ENCODE measurements around the gene C3orf70. TPM values are rescaled to one million over a fixed set of nuclear protein-coding genes. Genes with fewer than 3 reads are reported as not detected.

Gene C3orf70
- total RNA-seq, 4 donors from 2014 or later: 3.6 to 8.5 (median 5.0) TPM

DNA sequence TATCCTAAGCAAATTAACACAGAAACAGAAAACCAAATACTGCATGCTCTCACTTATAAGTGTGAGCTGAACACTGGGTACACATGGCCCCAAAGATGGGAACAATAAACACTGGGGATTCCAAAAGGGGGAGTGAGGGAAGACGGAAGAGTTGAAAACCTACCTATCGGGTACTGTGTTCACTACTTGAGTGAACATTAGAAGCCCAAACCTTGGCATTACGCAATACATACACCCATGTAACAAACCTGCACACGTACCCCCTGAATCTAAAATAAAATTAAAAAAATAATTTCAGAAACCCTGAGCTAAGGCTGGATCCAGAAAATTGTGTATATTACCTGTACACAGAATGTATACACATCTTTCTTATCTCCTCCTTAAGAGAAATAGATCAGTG is 42.8 kb upstream of the C3orf70 start:
- Histone ChIP-seq H3K36me3 (peaks cover 9% of the 10 kb centered on the region), H3K4me3 (no peak overlapping the region), H3K27ac (no peak overlapping the region), H3K4me1 (no peaks in the 10 kb centered on the region), H3K27me3 (no peaks in the 10 kb centered on the region), H3K9me3 (no peaks in the 10 kb centered on the region)
- no peak for DNase-seq (ENCODE audit: low spot score in 2 of 2)
- TF ChIP-seq POLR2AphosphoS5 (IDR thresholded peaks at IDR 0.05) (no peak), EP300 (IDR thresholded peaks at IDR 0.05) (no peak), POLR2A (IDR thresholded peaks at IDR 0.05) (no peak)
- TF ChIP-seq, protein P1, sequence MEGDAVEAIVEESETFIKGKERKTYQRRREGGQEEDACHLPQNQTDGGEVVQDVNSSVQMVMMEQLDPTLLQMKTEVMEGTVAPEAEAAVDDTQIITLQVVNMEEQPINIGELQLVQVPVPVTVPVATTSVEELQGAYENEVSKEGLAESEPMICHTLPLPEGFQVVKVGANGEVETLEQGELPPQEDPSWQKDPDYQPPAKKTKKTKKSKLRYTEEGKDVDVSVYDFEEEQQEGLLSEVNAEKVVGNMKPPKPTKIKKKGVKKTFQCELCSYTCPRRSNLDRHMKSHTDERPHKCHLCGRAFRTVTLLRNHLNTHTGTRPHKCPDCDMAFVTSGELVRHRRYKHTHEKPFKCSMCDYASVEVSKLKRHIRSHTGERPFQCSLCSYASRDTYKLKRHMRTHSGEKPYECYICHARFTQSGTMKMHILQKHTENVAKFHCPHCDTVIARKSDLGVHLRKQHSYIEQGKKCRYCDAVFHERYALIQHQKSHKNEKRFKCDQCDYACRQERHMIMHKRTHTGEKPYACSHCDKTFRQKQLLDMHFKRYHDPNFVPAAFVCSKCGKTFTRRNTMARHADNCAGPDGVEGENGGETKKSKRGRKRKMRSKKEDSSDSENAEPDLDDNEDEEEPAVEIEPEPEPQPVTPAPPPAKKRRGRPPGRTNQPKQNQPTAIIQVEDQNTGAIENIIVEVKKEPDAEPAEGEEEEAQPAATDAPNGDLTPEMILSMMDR (IDR thresholded peaks at IDR 0.05): no peak
- WGBS: 94% methylated on average over 4 of the region's 4 CpGs

DNA sequence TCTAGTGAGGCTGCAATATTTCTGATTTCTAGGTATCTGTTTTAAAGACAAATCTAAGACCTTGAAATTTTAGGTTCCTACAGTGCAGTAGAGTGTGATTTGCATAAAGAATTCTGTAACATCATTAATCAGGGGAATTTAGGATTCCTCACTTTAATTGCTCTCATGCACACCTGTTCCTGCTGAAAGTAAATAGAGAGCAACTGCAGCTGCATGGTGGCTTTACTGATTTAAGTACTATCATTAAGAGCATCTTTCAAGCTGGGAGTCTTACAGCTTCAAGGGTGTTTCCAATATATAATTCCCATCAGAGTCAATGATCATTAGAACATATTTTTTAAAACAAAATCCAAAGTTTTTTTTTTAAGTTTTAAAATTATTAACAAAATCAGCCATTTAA is 36.0 kb upstream of the C3orf70 start:
- Histone ChIP-seq H3K27ac (no peak overlapping the region), H3K36me3 (peaks cover 9% of the 10 kb centered on the region), H3K27me3 (no peaks in the 10 kb centered on the region), H3K4me3 (no peak overlapping the region), H3K4me1 (no peaks in the 10 kb centered on the region), H3K9me3 (no peaks in the 10 kb centered on the region)
- TF ChIP-seq POLR2A (IDR thresholded peaks at IDR 0.05): no peak
- TF ChIP-seq POLR2AphosphoS5 (IDR thresholded peaks at IDR 0.05): no peak
- DNase-seq (ENCODE audit: low spot score in 2 of 2): no peak

DNA sequence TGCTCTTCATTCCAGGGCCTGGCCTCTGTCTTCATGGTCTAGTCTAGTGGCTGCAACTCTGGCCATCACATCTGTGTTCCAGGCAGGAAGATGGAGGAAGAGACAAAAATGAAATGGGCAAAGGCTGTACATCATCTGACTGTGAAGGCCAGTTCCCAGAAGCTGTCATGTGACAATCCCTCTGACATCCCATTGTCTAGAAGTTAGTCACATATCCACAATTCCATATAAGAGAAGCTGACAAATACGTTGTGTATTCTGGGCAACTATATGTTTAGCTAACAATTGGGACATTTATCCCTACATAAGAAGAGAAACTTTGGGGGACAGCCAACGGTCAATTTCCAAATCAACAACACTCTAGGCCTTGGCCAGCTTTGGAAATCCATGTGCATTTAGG is 34.5 kb upstream of the C3orf70 start:
- no peak for DNase-seq (ENCODE audit: low spot score in 2 of 2)
- no peaks in the 10 kb centered on the region for H3K27me3 ChIP-seq
- H3K27ac ChIP-seq: no peak overlapping the region
- H3K4me3 ChIP-seq: no peak overlapping the region
- TF ChIP-seq, protein P1 (IDR thresholded peaks at IDR 0.05): no peak
- TF ChIP-seq POLR2A (IDR thresholded peaks at IDR 0.05): no peak
- no peak for TF ChIP-seq EP300 (IDR thresholded peaks at IDR 0.05)
- TF ChIP-seq POLR2AphosphoS5 (IDR thresholded peaks at IDR 0.05): no peak
- 63% methylated on average over 2 of the region's 2 CpGs for WGBS
- H3K9me3 ChIP-seq: no peaks in the 10 kb centered on the region
- H3K4me1 ChIP-seq: no peaks in the 10 kb centered on the region
- H3K36me3 ChIP-seq: peaks cover 4% of the 10 kb centered on the region

DNA sequence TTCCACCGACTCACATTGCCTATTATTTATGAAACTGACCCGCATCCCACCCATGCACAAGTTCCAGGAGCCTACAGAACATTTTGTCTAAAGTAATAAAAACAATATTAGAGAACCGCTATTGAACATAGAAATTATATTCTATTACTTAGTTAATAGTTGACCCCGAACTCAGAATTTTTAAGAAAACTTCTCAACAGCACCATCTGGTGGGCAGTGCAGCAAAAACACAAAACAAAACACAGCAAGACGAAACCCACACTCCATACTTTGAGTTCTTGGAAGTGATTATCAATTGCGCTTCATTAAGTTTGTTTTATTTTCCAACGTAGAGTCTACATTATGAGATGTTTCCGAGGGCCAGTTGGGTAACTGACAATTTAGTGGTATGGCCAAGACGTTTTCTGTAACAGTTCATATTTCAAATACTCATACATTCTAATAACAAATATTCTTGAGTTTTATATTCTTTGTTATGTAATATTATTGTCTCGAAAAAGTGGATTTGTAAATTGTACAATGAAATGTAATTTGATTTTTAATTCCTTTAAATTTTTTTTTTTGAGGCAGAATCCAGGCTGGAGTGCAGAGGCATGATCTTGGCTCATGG is 24.0 kb upstream of the C3orf70 start:
- Histone ChIP-seq H3K36me3 (no peaks in the 10 kb centered on the region), H3K27ac (no peak overlapping the region), H3K27me3 (no peaks in the 10 kb centered on the region), H3K4me3 (no peak overlapping the region), H3K4me1 (no peaks in the 10 kb centered on the region), H3K9me3 (no peaks in the 10 kb centered on the region)
- 18% methylated on average over 10 of the region's 10 CpGs for WGBS
- TF ChIP-seq POLR2AphosphoS5 (IDR thresholded peaks at IDR 0.05) (no peak), POLR2A (IDR thresholded peaks at IDR 0.05) (no peak)
- TF ChIP-seq, protein P1 (IDR thresholded peaks at IDR 0.05): peak; percentile 1 to 40
- no peak for DNase-seq (ENCODE audit: low spot score in 2 of 2)

DNA sequence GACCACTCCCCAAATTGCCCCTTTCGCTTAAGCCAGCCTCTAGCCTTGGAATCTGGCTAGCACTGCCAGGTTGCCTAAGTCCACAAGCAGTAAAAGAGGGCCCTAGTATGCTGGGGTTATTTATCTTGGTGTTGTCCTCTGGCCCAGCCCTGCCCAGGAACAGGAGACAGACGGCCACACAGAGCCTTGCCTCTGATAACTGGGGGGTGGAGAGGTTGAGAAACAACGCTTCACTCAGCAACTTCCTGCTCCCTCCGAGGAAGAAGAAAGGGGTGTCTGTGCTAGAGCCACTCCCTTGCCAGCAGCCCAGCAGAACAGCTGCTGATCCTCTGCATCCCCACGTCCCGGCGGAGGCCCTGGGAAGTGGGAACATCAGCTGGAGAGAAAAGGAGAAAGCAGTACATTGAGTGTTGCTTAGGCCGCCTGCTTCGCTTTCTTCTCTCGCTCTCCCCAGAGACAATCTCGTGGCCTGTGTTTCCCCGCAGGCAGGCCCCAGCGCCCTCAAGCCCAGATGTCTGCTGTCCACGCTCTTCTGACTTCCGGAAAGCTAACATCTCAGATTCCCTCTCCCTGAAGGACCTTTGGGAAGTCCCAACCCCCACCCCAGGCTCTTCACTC is 22.6 kb upstream of the C3orf70 start:
- WGBS: 63% methylated on average over 15 of the region's 15 CpGs
- Histone ChIP-seq H3K4me3 (no peak overlapping the region), H3K27ac (peak overlapping the region; percentile 57), H3K27me3 (no peaks in the 10 kb centered on the region), H3K4me1 (no peaks in the 10 kb centered on the region), H3K36me3 (no peaks in the 10 kb centered on the region), H3K9me3 (no peaks in the 10 kb centered on the region)
- no peak for TF ChIP-seq EP300 (IDR thresholded peaks at IDR 0.05)
- no peak for TF ChIP-seq POLR2AphosphoS5 (IDR thresholded peaks at IDR 0.05)
- no peak for TF ChIP-seq POLR2A (IDR thresholded peaks at IDR 0.05)
- TF ChIP-seq, protein P1 (IDR thresholded peaks at IDR 0.05): no peak
- no peak for DNase-seq (ENCODE audit: low spot score in 2 of 2)

All from suprapubic skin (tissue), 4 donors.